ENCODE measurements around the gene CREB5.

The CREB5 gene

GRCh38 chr7:28858206-28858605, 445.9 kb downstream of the CREB5 start:
- no peak for DNase-seq (ENCODE audit: low spot score)

DNA sequence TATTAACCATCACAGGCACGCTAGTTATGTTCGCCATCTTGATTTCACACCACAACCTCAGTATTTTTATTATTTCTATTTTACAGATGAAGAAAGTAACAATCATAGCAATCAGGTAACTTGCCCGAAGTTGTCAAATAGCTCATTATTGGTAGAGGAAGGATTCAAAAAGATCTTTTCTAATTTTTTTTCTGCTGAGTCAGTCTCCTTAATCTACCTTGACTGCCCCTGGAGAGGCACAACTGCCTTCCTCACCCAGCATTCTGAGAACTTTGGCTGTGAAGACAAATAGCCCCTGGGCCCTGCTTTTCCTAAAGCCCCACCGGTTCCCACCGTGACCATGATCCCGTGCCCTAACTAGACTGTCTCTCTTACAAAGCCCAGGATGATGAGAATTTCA, 446.6 kb downstream of the CREB5 start:
- DNase-seq (ENCODE audit: low spot score): no peak

DNA sequence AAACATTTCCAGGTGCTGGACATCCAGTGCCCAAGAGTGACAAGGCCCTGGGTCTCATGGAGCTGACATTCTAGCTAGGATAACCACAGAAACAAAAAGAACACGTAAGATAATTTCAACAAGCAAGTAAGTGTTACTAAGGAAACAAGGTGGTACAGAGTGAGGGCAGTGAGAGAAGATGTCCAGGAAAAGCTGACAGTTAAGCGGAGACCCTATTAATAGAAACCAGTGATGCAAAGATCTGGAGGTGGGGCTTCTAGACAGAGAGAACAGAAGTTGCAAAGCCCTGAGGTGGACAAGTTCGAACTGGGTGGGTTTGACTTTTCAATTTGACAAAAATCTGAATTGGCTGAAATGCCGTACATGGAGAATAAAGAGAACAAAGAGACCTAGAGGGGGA, 449.5 kb downstream of the CREB5 start:
- DNase-seq (ENCODE audit: low spot score): no peak

- DNase-seq (ENCODE audit: low spot score): no peak
These were observed 450.4 kb downstream of the CREB5 start for GRCh38 chr7:28862595-28863272.

GRCh38 chr7:28865601-28866144, 453.4 kb downstream of the CREB5 start:
- DNase-seq (ENCODE audit: low spot score): no peak

DNA sequence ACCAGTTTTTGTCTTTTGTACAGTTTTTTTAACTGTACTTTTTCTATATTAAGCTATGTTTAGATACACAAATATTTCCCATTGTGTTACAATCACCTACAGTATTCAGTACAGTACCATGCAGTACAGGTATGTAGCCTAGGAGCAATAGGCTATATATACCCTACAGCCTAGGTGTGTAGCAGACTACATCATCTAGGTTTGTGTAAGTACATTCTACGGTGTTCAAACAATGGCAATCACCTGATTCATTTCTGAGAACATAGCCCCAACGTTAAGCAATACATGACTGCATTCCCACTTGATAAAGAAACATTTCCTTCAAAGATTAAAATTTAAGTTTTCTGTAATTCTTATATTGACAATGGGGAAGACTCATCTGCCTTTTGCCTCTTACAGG, 456.4 kb downstream of the CREB5 start:
- DNase-seq (ENCODE audit: low spot score): no peak

- no peak for DNase-seq (ENCODE audit: low spot score)
These were observed 458.8 kb downstream of the CREB5 start for GRCh38 chr7:28871077-28871476.

DNA sequence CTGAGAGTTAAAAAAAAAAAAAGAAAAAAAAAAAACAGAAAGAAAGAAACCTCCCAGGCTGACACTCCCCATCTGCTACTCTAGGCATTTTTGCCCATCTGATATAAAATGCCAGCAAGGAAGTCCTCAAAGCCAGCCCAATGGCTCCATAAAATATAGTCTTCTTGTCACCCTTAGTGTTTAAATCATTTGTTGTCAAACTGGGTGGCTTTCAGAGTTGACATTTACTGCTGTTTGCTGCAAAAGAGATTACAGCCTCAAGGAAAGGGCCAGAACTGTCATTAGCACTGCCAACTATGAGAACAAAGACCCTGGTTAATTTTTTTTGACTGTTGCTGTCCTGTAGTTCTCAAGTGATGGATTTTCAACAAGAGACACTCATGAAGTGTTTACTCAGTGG, 459.3 kb downstream of the CREB5 start:
- DNase-seq (ENCODE audit: low spot score): no peak

- no peak for DNase-seq (ENCODE audit: low spot score)
These were observed 459.9 kb downstream of the CREB5 start for GRCh38 chr7:28872226-28872625.

- DNase-seq (ENCODE audit: low spot score): no peak
These were observed 461.0 kb downstream of the CREB5 start for GRCh38 chr7:28873365-28873764.

- no peak for DNase-seq (ENCODE audit: low spot score)
These were observed 461.7 kb downstream of the CREB5 start for GRCh38 chr7:28874001-28874400.
